MCF 10A (cell line): ENCODE results near the gene SRC. TPM values are rescaled to one million over a fixed set of nuclear protein-coding genes. Genes with fewer than 3 reads are reported as not detected.

Source experiments
- BruUV-seq: library from RNA; stranded (reverse); fragments of 400-500 nt; replicated peaks from 2 replicates; lab custom pipeline; 2021; lab: Mats Ljungman, UMichigan
- CTCF ChIA-PET: fragments of 300-600 bp; sonication (Branson Sonifier 250); formaldehyde crosslinking; extraction: SDS; loops from one replicate; lab custom pipeline; 2021; ENCODE audit warnings: antibody characterized with exemption, inconsistent platforms; lab: Yijun Ruan, JAX
- POLR2A ChIA-PET: fragments of 300-600, 350-650 bp; sonication (Branson Sonifier 250); formaldehyde crosslinking; extraction: SDS; loops from one replicate; lab custom pipeline; 2020; ENCODE audit warnings: antibody characterized with exemption, inconsistent platforms; lab: Yijun Ruan, JAX
- DNase-seq: peaks from one replicate; pipeline ENCODE4 v3.0.0-alpha.2; 2018; ENCODE audit not compliant: unreplicated experiment
- H3K27ac Mint-ChIP-seq: one replicate; pipeline ENCODE4 v1.8.0; 2022; ENCODE audit warnings: mild to moderate bottlenecking, low read depth, mixed read lengths; ENCODE audit not compliant: unreplicated experiment
- H3K27me3 Mint-ChIP-seq: one replicate; pipeline ENCODE4 v1.8.0; 2022; ENCODE audit warnings: mixed read lengths; ENCODE audit not compliant: insufficient read depth, unreplicated experiment
- H3K36me3 Mint-ChIP-seq: one replicate; pipeline ENCODE4 v1.8.0; 2022; ENCODE audit warnings: mild to moderate bottlenecking, moderate library complexity, mixed read lengths; ENCODE audit not compliant: insufficient read depth, unreplicated experiment
- H3K4me1 Mint-ChIP-seq: one replicate; pipeline ENCODE4 v1.8.0; 2022; ENCODE audit warnings: mixed read lengths; ENCODE audit not compliant: insufficient read depth, unreplicated experiment
- H3K4me3 Mint-ChIP-seq: one replicate; pipeline ENCODE4 v1.8.0; 2022; ENCODE audit warnings: mild to moderate bottlenecking, moderate library complexity, mixed read lengths; ENCODE audit not compliant: unreplicated experiment
- H3K9me3 Mint-ChIP-seq: one replicate; pipeline ENCODE4 v1.8.0; 2022; ENCODE audit warnings: mixed read lengths; ENCODE audit not compliant: unreplicated experiment
- CTCF ChIP-seq: fragments of 200-600 bp; IDR thresholded peaks from one replicate; pipeline ENCODE4 v1.8.0; 2022; ENCODE audit warnings: antibody characterized with exemption, mild to moderate bottlenecking; ENCODE audit not compliant: unreplicated experiment
- intact Hi-C: fragments of 100-400 bp; cut with micrococcal nuclease; formaldehyde crosslinking; loops from 2 replicates; pipeline ENCODE4 v1.14.1; 2022
- total RNA-seq: library from RNA; stranded (reverse); gene quantifications from 2 replicates; pipeline ENCODE4 v1.2.3, GENCODE V29; 2022

The SRC gene
- total RNA-seq, 1 experiment from 2014 or later = 28.1 TPM

- ChIA-PET CTCF (interaction anchor here (0.5 to 1.0 kb wide), 4 partner anchors 31 to 1361 kb away, joined by 3 read pairs; partner anchors contain the start of gene VSTM2L), POLR2A (no interaction called here)
- TF ChIP-seq CTCF = no peak
- no peak for DNase-seq
- H3K9me3 Mint-ChIP-seq = no peaks in the 10 kb centered on the region
- intact Hi-C loops = no loop called here
- no peak overlapping the region for H3K4me3 Mint-ChIP-seq
- H3K4me1 Mint-ChIP-seq = peaks cover 5% of the 10 kb centered on the region
- no TSS peak for BruUV-seq
- H3K27ac Mint-ChIP-seq = no peak overlapping the region
- no peaks in the 10 kb centered on the region for H3K27me3 Mint-ChIP-seq
- peaks cover 12% of the 10 kb centered on the region for H3K36me3 Mint-ChIP-seq
These were observed 41.8 kb downstream of the SRC start for GRCh38 chr20:37387519-37388269.

- H3K36me3 Mint-ChIP-seq = peaks cover 12% of the 10 kb centered on the region
- ChIA-PET CTCF (interaction anchor here (0.6 to 2.1 kb wide), 7 partner anchors 104 to 363 kb away, joined by 3 to 5 read pairs (median 3); no protein-coding TSS in a partner anchor), POLR2A (interaction anchor here (0.6 to 1.5 kb wide), 4 partner anchors 17 to 1182 kb away, joined by 3 to 5 read pairs (median 3); partner anchors contain the start of gene MANBAL)
- no peak overlapping the region for H3K4me3 Mint-ChIP-seq
- H3K27ac Mint-ChIP-seq = no peak overlapping the region
- H3K9me3 Mint-ChIP-seq = no peaks in the 10 kb centered on the region
- no TSS peak for BruUV-seq
- TF ChIP-seq CTCF = no peak
- no peak for DNase-seq
- no peaks in the 10 kb centered on the region for H3K27me3 Mint-ChIP-seq
- intact Hi-C loops = no loop called here
- H3K4me1 Mint-ChIP-seq = peaks cover 5% of the 10 kb centered on the region
These were observed 42.9 kb downstream of the SRC start for GRCh38 chr20:37388831-37389230.

GRCh38 chr20:37389241-37389747, 43.4 kb downstream of the SRC start:
- Mint-ChIP-seq H3K36me3 (peaks cover 12% of the 10 kb centered on the region), H3K4me1 (peaks cover 10% of the 10 kb centered on the region), H3K27me3 (no peaks in the 10 kb centered on the region), H3K9me3 (no peaks in the 10 kb centered on the region), H3K27ac (no peak overlapping the region), H3K4me3 (no peak overlapping the region)
- POLR2A ChIA-PET = interaction anchor here (0.6 to 1.5 kb wide), 5 partner anchors 18 to 138 kb away, joined by 3 to 5 read pairs (median 3); partner anchors contain the start of genes BLCAP and MANBAL
- CTCF ChIA-PET = interaction anchor here (0.6 to 2.1 kb wide), 6 partner anchors 104 to 364 kb away, joined by 3 to 5 read pairs (median 3); no protein-coding TSS in a partner anchor
- intact Hi-C loops = no loop called here
- DNase-seq = no peak
- TF ChIP-seq CTCF = no peak
- no TSS peak for BruUV-seq

GRCh38 chr20:37389844-37390275, 43.9 kb downstream of the SRC start:
- TF ChIP-seq CTCF = no peak
- peaks cover 17% of the 10 kb centered on the region for H3K36me3 Mint-ChIP-seq
- intact Hi-C loops = loop anchor here (5.0 kb wide), 1 partner anchor 137 kb away; the partner anchor contains the start of gene BLCAP
- no peaks in the 10 kb centered on the region for H3K9me3 Mint-ChIP-seq
- no peak for DNase-seq
- no peak overlapping the region for H3K4me3 Mint-ChIP-seq
- CTCF ChIA-PET = interaction anchor here (0.7 to 2.1 kb wide), 5 partner anchors 25 to 142 kb away, joined by 3 to 5 read pairs (median 3); no protein-coding TSS in a partner anchor
- POLR2A ChIA-PET = interaction anchor here (0.6 to 1.5 kb wide), 4 partner anchors 58 to 137 kb away, joined by 3 to 5 read pairs (median 4); partner anchors contain the start of genes BLCAP and MANBAL
- no peaks in the 10 kb centered on the region for H3K27me3 Mint-ChIP-seq
- no peak overlapping the region for H3K27ac Mint-ChIP-seq
- H3K4me1 Mint-ChIP-seq = peaks cover 12% of the 10 kb centered on the region
- no TSS peak for BruUV-seq
